ENCODE results near the gene GZF1. TPM values are rescaled to one million over a fixed set of nuclear protein-coding genes. Genes with fewer than 3 reads are reported as not detected.

The GZF1 gene
- total RNA-seq, 1 donor from 2014 or later = 14.6 TPM

DNA sequence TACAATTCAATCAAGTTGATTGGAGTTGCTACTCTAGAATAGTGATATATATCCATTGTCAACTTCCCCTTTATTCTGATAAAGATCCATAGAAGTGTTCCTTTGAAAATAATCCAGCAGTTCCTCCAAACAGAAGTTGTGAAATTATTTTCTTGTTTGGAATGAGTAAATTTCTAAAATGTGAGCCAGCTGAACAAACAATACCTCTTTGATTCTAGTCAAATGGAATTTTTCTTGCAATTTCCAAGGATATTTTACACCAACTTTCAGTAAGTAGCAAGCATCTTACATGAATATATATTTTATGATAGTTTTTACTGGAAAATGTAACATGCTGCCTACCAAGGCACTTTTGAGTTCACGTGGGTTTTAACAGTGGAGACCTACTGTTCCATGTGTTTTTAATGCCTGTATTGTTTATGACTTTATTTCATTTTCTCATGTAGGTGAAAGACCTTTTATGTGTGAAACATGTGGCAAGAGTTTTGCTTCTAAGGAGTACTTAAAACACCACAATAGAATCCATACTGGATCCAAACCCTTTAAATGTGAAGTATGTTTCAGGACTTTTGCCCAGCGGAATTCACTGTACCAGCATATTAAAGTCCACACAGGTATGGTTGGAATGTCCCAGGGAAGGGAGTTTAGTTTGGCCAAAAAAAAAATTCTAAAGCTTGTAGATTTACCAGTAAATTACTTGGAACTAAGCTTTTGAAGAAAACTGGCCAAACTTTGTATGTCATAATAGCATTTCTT lies 6.5 kb downstream of the GZF1 start:
- DNase-seq (ENCODE audit: low spot score) = no peak

DNA sequence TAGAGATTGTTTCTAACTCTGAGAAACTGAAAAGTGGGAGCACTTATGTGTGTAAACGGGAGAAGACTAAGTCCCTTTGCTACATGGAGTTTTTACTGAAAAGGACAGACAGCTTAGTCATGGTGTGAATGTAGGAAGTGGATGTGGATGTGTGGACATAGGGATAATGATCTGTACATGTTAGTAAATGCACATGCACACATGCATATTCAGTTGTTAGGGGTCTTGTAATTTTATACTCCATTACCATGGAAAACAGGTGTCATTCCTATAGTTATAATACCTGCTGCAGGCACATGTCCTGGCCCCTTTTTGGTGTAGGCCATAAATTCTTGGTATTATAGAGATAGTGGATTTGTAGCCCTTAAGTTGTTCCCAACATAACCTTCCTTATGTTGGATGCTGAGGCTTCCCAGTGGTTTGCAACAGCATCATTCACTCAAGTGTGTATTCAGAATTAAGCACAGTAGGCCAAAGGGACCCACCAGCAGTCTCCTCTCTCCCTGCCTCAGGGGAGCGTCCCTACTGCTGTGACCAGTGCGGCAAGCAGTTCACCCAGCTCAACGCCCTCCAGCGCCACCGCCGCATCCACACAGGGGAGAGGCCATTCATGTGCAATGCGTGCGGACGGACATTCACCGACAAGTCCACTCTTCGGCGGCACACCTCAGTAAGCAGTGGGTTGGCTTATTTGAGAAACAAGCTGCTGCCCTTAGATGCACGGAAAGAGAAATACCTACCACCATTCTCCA lies 7.3 kb downstream of the GZF1 start:
- DNase-seq (ENCODE audit: low spot score) = peak; percentile 80

DNA sequence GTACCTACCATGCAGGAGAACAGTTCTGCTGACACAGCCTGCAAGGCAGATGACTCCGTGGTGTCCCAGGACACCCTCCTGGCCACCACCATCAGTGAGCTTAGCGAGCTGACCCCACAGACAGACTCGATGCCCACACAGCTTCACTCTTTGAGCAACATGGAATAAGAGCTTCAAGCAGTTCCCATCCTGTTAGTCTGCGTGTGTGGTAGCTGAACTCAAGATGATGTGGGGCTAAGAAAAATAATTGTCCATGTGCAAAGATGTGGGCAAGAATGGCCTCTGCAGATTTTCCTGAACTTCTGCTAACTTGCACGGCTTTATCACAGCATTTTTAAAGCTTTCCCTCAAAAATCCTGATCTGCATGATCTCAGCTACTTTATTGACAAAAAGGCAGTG lies 8.3 kb downstream of the GZF1 start:
- DNase-seq (ENCODE audit: low spot score) = no peak

DNA sequence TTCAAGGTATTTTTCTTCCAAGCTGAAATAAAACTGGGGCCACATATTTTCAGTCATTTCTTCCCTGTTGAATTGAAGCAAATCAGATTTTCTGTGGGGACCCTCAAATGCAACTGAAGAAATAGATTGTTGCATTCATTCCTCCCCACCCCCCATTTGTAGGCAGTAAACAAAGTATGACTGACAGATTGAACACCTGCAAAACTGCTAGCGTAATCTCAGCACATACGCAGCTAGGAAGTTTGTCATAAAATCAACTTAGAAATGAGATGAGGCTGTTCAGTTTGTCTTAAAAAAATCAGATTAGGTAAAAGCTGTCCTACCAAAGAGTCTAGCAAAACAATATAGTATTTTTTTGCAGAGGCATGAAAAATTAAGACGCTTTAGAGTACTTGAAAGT lies 8.9 kb downstream of the GZF1 start:
- no peak for DNase-seq (ENCODE audit: low spot score)

DNA sequence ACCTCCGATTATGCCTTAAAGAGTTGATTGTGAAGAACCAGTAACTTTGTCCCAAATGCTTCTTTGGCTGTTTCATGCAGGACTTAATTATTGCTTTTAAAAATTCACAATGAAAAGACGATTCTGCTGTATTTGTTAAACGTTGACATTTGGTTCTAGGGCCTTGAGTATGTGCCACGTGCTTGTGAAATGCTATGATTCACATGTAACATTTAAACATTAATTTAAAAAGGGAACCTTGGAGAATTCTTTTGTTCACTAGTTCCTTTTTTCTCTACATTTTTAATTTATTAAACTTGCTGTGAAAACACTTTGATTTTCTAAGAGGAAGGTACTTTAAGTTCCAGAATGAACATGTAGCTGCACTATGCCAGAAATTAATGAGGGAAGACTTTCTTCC lies 9.5 kb downstream of the GZF1 start:
- DNase-seq (ENCODE audit: low spot score) = no peak

DNA sequence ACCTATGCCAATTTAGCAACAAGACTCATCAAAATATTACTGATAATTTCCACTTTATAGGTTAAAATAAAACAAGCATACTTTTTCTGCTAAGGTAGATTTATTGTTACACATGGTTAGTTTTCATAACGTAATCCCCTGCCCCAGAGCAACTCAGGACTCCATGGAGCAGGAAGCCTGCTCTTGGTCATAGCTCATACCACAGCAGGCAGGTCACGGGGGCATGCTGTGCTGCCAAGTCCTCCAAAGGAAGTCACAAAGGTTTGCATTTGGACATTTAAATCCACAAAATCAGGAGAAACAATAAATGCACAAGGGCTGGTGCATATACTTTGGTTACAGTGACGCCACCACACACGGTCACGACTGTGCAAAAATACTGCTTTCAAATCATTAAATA lies 12.5 kb downstream of the GZF1 start:
- no peak for DNase-seq (ENCODE audit: low spot score)

DNA sequence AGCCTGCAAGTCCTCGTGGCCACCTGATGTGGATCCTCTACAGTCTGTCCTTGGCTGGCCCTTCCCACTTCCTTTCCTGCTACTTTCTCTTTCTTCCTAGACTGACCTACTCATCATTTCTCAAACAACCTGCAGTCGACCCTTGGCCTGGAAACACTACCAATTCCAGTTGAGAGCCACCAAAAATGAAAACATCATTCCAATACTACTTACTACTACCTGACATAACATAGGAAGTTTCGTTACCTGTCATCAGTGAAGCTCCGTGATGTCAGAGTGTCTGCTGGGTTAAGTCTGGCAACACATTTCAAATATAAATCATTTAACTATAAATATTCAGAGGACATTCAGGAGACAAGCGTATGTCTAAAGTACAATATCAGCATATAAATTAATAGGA lies 13.8 kb downstream of the GZF1 start:
- DNase-seq (ENCODE audit: low spot score) = peak; percentile 33

DNA sequence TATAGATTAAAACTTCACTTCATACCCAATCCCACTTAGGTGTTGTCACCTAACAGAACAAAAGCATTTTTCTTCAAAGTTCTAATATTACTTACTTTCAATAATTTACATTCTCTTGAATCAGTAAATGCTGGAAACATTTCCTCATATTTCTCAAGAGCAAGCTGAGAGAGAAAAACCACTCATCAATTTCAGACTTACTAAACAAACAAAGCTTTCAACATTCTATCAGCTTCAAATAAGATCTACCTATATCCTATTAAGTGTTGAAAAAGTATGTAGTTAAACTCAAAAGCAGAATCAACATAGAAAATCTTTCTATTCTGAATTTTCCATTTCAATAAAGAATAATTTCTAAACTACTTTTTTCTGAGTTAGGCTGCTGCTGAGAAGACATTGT lies 17.8 kb downstream of the GZF1 start:
- DNase-seq (ENCODE audit: low spot score) = no peak

DNA sequence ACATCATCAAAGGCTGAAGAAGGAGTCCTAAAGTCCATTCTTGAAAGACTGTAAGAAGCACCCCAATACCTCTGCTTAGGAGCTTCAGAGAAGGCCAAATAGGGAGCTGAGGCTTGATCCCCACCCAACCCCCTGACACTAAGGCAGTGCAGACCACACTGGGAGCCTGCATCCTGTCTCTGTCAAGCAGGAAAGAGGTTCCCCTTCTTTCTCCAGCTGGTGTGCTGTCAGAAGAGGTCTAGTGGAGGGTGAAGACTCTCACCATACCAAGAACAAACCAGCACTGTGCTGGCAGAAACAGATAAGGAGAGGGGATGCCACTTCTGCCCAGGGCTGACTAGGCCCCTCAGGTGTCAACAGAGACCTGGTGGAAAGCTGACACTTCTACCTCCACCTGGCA lies 19.9 kb downstream of the GZF1 start:
- no peak for DNase-seq (ENCODE audit: low spot score)

DNA sequence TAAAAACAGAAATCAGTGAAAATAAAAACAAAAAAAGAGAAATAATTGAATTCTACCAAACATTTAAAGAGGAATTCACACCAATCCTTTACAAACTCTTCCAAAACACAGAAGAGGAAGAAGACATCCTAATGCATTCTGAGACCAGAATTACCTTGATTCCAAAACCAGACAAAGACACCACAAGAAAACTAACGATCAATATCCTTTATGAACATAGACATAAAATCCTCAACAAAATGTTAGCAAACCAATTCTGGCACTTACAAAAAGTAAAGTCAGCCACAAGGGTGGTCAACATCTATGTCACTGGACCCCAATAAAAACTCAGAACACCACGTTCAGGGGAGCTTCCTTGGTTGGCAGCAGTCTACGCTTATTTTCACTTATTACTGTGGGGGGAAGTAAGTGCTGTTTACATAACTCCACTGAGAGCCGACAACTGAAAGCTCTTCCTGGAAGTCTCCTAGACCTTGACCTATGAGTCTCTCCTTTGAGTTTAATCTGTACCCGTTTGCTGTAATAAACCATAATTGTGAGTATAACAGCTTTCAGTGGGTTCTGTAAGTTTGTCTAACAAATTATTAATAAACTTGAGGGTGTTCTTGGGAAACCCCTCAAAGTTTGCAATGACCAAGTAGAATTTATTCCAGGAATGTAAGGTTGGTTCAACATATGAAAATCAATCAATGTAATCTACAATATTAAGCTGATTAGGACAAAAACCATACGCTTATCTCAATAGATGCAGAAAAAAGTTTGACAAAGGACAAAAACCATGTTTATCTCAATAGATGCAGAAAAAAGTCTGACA lies 24.5 kb downstream of the GZF1 start:
- DNase-seq (ENCODE audit: low spot score) = no peak

DNA sequence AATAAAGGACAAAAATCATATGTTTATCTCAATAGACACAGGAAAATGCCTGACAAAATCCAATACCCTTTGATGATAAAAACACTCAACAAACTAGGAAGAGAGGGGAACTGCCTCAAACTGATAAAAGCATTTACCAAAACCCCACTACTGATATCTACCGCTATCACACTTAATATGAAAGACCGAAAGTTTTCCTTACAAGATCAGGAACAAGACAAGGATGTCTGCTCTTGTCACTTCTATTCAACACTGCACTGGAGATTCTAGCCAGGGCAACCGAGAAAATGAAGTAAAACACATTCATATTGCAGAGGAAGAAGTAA lies 25.1 kb downstream of the GZF1 start:
- no peak for DNase-seq (ENCODE audit: low spot score)

DNA sequence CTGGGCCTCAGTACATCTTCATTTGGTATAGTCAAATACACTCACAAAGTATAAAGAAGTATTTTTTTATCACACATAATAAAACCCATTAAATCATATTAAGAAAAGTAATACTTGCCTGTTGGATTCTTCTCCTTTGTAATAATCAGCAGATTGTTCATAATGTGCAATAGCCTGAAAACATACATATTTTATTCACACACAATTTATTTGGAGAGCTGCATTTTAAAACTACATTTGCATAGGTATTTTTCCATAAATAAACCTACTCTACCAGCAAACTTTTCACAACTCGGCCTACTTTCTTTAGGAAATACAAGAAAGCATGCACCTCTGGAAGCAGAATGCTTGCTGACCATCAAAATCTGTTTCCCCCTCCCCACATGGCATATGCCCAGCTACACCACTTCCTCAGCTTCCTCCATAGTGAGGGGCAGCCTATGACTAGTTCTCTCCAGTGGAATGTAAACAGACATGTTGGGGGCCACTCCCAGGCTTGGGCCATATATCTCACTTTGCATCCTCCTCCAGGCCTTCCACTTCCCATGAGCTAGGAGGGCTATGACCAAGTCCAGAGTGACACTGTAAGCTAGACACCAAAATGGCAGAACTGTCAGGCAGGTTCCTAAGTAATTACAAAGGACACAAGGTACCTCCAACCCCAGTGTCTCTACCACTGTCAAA lies 28.3 kb downstream of the GZF1 start:
- no peak for DNase-seq (ENCODE audit: low spot score)

DNA sequence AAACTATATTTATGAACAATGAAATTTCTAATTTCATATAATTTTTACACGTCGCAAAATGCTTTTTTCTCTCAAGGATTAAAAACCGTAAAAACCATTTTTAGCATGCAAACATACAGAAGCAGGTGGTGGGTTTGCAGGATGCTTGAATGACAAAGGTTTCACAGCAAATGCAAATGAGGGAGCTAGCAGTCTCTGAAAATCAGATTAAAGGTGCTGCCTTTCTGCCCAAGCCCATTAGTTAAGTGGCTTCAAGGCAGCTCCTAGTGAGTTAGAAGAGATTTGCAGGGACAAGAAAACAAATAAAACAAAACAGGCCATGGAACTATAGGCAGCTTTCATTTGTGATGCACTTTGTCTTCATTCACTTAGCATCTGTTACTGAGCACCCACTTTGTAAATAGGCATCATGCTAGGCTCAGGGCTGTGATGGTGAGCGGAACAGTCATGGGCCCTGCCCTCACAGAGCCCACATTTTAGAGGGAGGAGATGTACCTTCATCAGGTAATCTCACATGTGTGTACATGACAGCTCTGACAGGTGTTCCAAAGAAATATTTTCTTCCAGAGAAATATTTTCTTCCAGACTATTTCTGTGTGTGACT lies 29.8 kb downstream of the GZF1 start:
- DNase-seq (ENCODE audit: low spot score) = no peak

DNA sequence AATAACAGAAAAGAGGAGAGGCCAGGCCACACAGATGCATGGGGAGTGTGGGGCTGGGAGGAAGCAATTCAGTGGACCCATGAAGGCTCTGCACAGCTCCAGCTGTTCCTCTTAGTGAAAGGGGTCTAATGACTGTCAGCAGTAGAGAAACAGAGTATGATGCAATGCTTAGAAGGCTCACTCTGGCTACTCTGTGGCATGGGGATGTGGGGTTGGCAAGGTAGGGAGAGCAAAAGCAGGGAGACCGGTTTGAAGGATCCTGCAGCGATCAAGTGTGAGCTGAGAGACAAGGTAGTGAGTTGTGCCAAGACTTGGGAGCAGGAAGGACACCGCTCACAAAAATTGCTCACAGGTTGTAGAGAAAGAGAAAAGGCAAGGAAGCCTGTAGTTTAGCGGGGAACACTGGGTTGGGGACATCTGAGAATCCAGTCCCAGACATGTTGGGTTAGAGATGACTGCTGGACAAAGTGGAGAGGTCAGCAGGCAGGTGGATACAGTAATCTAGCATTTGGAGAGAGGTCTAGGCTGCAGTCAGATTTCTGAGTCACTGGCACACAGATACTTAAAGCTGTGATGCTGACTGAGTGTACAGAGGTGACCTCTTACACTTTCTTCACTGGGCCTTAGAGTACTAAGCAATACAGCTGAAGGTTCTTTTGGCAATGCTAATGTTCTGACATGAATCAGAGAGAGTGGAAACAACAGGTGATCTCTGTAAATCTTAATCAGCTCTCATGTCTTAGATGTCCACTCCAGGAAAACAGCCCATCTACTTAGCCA lies 32.2 kb downstream of the GZF1 start:
- no peak for DNase-seq (ENCODE audit: low spot score)

DNA sequence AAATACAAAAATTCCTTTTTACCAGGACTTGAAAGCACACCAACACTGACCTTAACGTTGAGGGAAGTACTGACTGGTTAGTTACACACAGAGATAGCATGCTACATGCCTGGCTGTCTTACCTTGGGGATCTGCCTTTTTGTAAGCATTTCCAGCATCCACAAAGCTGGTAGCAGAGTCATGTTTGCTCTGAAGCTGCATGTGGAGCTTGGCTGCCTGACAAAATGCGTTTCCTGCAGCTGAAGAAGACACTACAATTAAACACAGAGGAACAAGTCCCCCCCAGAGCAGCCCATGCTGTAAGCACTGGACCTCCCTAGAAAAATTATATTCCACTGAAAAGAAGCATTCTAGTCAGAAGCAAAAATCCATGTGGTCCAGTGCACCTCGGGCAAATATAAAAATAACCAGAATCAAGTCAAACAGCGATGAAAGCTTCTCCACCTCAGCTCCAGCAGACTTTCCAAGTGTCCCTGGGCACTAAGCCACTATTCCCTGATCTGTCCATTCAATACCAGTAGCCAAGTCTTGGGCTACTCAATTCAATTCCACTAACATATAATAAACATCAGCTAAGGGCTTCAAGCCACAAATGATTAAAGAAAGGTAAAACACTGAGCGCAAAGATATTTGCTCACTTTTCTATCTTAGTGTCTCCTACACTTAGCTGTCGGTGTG lies 35.1 kb downstream of the GZF1 start:
- DNase-seq (ENCODE audit: low spot score) = no peak

DNA sequence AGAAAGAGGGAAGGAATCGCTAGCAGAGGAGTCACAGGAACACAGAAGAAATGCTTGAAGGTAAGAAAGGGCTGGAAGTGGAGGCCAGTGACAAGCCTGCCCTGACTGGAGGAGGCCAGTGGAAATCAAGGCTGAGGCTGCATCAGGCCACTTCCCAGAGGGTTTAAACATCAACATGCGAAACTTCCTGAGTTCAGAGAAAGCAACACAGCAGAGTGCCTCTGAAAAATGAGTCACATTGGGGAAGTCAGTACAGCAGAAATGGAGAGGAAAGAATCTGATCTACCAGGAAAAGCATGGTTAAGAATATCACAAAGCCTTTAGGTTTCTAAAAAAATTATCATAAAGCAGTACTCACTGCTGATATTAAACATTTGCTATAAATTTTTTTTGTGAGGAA lies 36.0 kb downstream of the GZF1 start:
- no peak for DNase-seq (ENCODE audit: low spot score)

DNA sequence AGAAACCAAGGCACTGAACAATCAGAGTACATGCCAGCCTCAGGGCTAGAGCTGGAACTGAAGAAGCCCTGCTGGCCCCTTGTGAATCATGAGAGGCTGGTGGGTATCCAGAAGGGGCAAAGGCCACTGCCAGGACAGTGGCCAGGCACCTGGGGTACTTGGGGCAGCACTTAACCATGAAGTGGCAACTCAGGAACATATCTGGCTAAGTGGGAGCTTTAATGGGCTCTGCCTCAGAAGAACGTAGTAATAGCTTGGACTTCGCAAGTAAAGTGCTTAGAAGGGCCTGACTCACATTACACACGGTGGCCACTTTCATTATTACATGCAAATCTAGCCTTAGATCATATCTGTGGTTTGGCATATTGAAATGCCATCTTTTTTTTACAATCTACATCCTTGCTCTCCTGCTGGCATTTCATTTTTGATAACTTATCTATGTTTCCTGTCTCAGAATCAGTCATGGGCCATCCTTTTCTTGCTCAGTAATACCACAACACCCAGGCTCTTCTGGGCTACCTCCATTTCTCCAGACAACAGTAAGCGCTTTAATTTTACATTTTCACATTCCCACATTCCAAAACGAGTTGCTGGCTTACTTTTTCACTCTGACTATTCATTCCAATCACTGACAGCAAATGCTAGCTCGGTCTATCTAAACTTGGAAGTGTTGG lies 37.7 kb downstream of the GZF1 start:
- DNase-seq (ENCODE audit: low spot score) = no peak

DNA sequence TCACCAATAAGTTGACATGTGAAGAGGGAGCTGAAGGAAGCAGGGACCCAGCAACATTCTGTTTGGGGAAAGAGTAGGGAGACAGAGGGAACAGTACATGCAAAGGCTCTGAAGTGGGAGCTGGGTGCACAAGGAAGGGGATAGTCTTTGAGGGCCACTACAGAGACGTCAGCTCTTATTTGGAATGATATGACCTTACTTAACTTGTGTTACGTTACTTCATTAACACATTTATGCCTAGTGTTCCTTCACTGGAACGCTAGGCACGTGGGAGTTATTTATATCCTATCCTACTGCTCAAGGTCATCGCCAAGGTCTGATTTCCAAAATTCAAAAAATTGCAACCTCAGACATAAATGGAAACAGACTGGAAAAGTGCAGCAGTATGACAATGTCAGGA lies 39.1 kb downstream of the GZF1 start:
- DNase-seq (ENCODE audit: low spot score) = no peak

DNA sequence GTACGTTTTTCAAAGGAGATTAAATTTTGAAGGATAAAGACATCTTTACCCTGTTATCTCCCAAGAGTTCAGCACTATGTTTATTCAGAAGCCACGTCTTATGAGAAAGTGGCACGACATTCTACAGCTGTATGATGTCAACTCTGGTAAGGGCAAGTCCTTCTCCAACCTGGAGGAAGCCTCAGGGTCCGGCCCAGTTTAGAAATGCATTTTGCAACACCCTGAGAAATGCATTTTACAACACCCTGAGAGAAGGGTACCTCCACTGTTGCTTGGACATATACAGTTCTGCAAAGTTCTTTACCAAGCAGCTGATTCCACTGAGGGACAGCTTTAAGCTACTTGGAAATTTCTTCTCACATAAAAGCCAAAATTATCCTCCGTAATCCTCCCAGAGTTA lies 41.8 kb downstream of the GZF1 start:
- no peak for DNase-seq (ENCODE audit: low spot score)

Measured in mesenteric fat pad (tissue), 1 donor.